Calu3 (cell line): ENCODE results near the gene DUSP23. TPM values are rescaled to one million over a fixed set of nuclear protein-coding genes. Genes with fewer than 3 reads are reported as not detected.

ENCODE experiments used
- BruUV-seq: library from RNA; stranded (reverse); fragments of 400-500 nt; replicated peaks from 2 replicates; lab custom pipeline; 2021; lab: Mats Ljungman, UMichigan
- CTCF ChIA-PET: fragments of 300-600 bp; sonication (Branson Sonifier 250); formaldehyde crosslinking; loops from one replicate; lab custom pipeline; 2022; ENCODE audit warnings: antibody characterized with exemption; lab: Charles Lee
- DNase-seq: peaks from one replicate; pipeline ENCODE4 v3.0.0; 2022
- H3K27ac Mint-ChIP-seq: one replicate; pipeline ENCODE4 v1.8.0; 2022; ENCODE audit warnings: mixed read lengths; ENCODE audit not compliant: unreplicated experiment
- H3K27me3 Mint-ChIP-seq: one replicate; pipeline ENCODE4 v1.8.0; 2022; ENCODE audit warnings: mixed read lengths; ENCODE audit not compliant: unreplicated experiment
- H3K36me3 Mint-ChIP-seq: one replicate; pipeline ENCODE4 v1.8.0; 2022; ENCODE audit warnings: mild to moderate bottlenecking, moderate library complexity, mixed read lengths; ENCODE audit not compliant: insufficient read depth, unreplicated experiment
- H3K4me1 Mint-ChIP-seq: one replicate; pipeline ENCODE4 v1.8.0; 2022; ENCODE audit warnings: mild to moderate bottlenecking, low read depth, mixed read lengths; ENCODE audit not compliant: unreplicated experiment
- H3K4me3 Mint-ChIP-seq: one replicate; pipeline ENCODE4 v1.8.0; 2022; ENCODE audit warnings: mild to moderate bottlenecking, low read depth, moderate library complexity, mixed read lengths; ENCODE audit not compliant: unreplicated experiment
- H3K9me3 Mint-ChIP-seq: one replicate; pipeline ENCODE4 v1.8.0; 2022; ENCODE audit warnings: low read depth, mixed read lengths; ENCODE audit not compliant: unreplicated experiment
- CTCF ChIP-seq: fragments of 200-600 bp; IDR thresholded peaks from one replicate; pipeline ENCODE4 v1.8.0; 2022; ENCODE audit warnings: antibody characterized with exemption; ENCODE audit not compliant: unreplicated experiment
- intact Hi-C: fragments of 100-400 bp; cut with micrococcal nuclease; formaldehyde crosslinking; loops from one replicate; pipeline ENCODE4 v1.10.0; 2022; ENCODE audit not compliant: unreplicated experiment
- total RNA-seq: library from RNA; stranded (reverse); gene quantifications from 2 replicates; pipeline ENCODE4 v1.2.3, GENCODE V29; 2022

The DUSP23 gene
- total RNA-seq, 1 experiment from 2014 or later, result 10.6 TPM

- Mint-ChIP-seq H3K4me3 (no peak overlapping the region), H3K27me3 (peaks cover 82% of the 10 kb centered on the region), H3K36me3 (no peaks in the 10 kb centered on the region), H3K27ac (no peak overlapping the region), H3K9me3 (no peaks in the 10 kb centered on the region), H3K4me1 (no peaks in the 10 kb centered on the region)
- BruUV-seq, result no TSS peak
- CTCF ChIA-PET, result no interaction called here
- intact Hi-C loops, result no loop called here
- no peak for DNase-seq
- no peak for TF ChIP-seq CTCF
Measured at GRCh38 chr1:159821171-159821867, 40.6 kb downstream of the DUSP23 start.

GRCh38 chr1:159823406-159823805 is 42.6 kb downstream of the DUSP23 start:
- H3K27me3 Mint-ChIP-seq, result peaks cover 89% of the 10 kb centered on the region
- DNase-seq, result no peak
- BruUV-seq, result no TSS peak
- intact Hi-C loops, result no loop called here
- H3K4me1 Mint-ChIP-seq, result no peaks in the 10 kb centered on the region
- H3K36me3 Mint-ChIP-seq, result no peaks in the 10 kb centered on the region
- no peak overlapping the region for H3K4me3 Mint-ChIP-seq
- no peak overlapping the region for H3K27ac Mint-ChIP-seq
- no peak for TF ChIP-seq CTCF
- no peaks in the 10 kb centered on the region for H3K9me3 Mint-ChIP-seq
- CTCF ChIA-PET, result interaction anchor here (0.8 kb wide), 1 partner anchor 70 kb away, joined by 3 read pairs; no protein-coding TSS in a partner anchor

GRCh38 chr1:159825564-159825963 is 44.8 kb downstream of the DUSP23 start:
- intact Hi-C loops, result no loop called here
- Mint-ChIP-seq H3K4me3 (no peak overlapping the region), H3K4me1 (no peaks in the 10 kb centered on the region), H3K27me3 (peaks cover 85% of the 10 kb centered on the region), H3K36me3 (no peaks in the 10 kb centered on the region), H3K27ac (no peak overlapping the region), H3K9me3 (no peaks in the 10 kb centered on the region)
- no peak for DNase-seq
- CTCF ChIA-PET, result no interaction called here
- BruUV-seq, result no TSS peak
- no peak for TF ChIP-seq CTCF

- Mint-ChIP-seq H3K27ac (no peak within 1 kb of the TSS), H3K4me1 (no peaks in the 10 kb centered on the region), H3K27me3 (peaks cover 75% of the 10 kb centered on the region), H3K9me3 (no peaks in the 10 kb centered on the region), H3K4me3 (no peak within 1 kb of the TSS), H3K36me3 (no peaks in the 10 kb centered on the region)
- no TSS peak for BruUV-seq
- intact Hi-C loops, result no loop called here
- CTCF ChIA-PET, result no interaction called here
- DNase-seq, result no peak
- no peak for TF ChIP-seq CTCF
Measured at GRCh38 chr1:159826441-159827101, 45.8 kb downstream of the DUSP23 start, which contains the start of gene SLAMF8. SLAMF8 (plus strand) TSS chr1:159826873; CDS start chr1:159826899, 26 bp downstream.
